BLaER1 (cell line): ENCODE results near the gene CITED4.

Experiments used
- H3K27ac ChIP-seq: shearing (Covaris generic); formaldehyde crosslinking; 2 replicates; pipeline ENCODE4 v1.8.1; 2022
- H3K27me3 ChIP-seq: shearing (Covaris generic); formaldehyde crosslinking; 2 replicates; pipeline ENCODE4 v1.8.1; 2022
- H3K36me3 ChIP-seq: shearing (Covaris generic); formaldehyde crosslinking; 2 replicates; pipeline ENCODE4 v1.8.1; 2022
- H3K4me1 ChIP-seq: shearing (Covaris generic); formaldehyde crosslinking; 2 replicates; pipeline ENCODE4 v1.8.1; 2022
- H3K4me2 ChIP-seq: shearing (Covaris generic); formaldehyde crosslinking; 2 replicates; pipeline ENCODE4 v1.8.1; 2022
- H3K4me3 ChIP-seq: shearing (Covaris generic); formaldehyde crosslinking; 2 replicates; pipeline ENCODE4 v1.8.1; 2022
- H3K9ac ChIP-seq: shearing (Covaris generic); formaldehyde crosslinking; 2 replicates; pipeline ENCODE4 v1.8.1; 2022
- H3K9me3 ChIP-seq: shearing (Covaris generic); formaldehyde crosslinking; 2 replicates; pipeline ENCODE4 v1.8.1; 2022
- H4K20me1 ChIP-seq: shearing (Covaris generic); formaldehyde crosslinking; 2 replicates; pipeline ENCODE4 v1.8.1; 2022
- Cebpa-rat ChIP-seq: shearing (Covaris generic); IDR thresholded peaks from 2 replicates; pipeline ENCODE4 v1.8.1; 2022

CITED4 gene

GRCh38 chr1:40887012-40887378, 24.8 kb upstream of the CITED4 start:
- no peaks in the 10 kb centered on the region for H3K36me3 ChIP-seq
- no peaks in the 10 kb centered on the region for H3K4me1 ChIP-seq
- no peak overlapping the region for H3K9ac ChIP-seq
- no peak overlapping the region for H3K27ac ChIP-seq
- peaks cover 15% of the 10 kb centered on the region; the same call in 1 of the 2 replicates for H3K9me3 ChIP-seq
- no peak for TF ChIP-seq Cebpa-rat
- no peak overlapping the region for H3K4me3 ChIP-seq
- H3K27me3 ChIP-seq, result peaks cover 8% of the 10 kb centered on the region
- no peaks in the 10 kb centered on the region for H4K20me1 ChIP-seq
- H3K4me2 ChIP-seq, result no peak overlapping the region

GRCh38 chr1:40886318-40887011, 24.3 kb upstream of the CITED4 start:
- Histone ChIP-seq H3K4me2 (no peak overlapping the region), H4K20me1 (no peaks in the 10 kb centered on the region), H3K9ac (no peak overlapping the region), H3K27ac (no peak overlapping the region), H3K9me3 (peaks cover 15% of the 10 kb centered on the region; the same call in 1 of the 2 replicates), H3K4me3 (no peak overlapping the region), H3K36me3 (no peaks in the 10 kb centered on the region), H3K4me1 (no peaks in the 10 kb centered on the region), H3K27me3 (peaks cover 8% of the 10 kb centered on the region)
- TF ChIP-seq Cebpa-rat, result no peak

- no peak overlapping the region for H3K9ac ChIP-seq
- H3K27me3 ChIP-seq, result peaks cover 8% of the 10 kb centered on the region
- no peak overlapping the region for H3K27ac ChIP-seq
- no peaks in the 10 kb centered on the region for H3K4me1 ChIP-seq
- H3K4me3 ChIP-seq, result no peak overlapping the region
- peaks cover 15% of the 10 kb centered on the region; the same call in 1 of the 2 replicates for H3K9me3 ChIP-seq
- no peak for TF ChIP-seq Cebpa-rat
- no peaks in the 10 kb centered on the region for H4K20me1 ChIP-seq
- H3K4me2 ChIP-seq, result no peak overlapping the region
- no peaks in the 10 kb centered on the region for H3K36me3 ChIP-seq
These were observed 22.1 kb upstream of the CITED4 start for GRCh38 chr1:40884055-40884795.

GRCh38 chr1:40880813-40881549, 18.8 kb upstream of the CITED4 start:
- Histone ChIP-seq H3K27me3 (peaks cover 8% of the 10 kb centered on the region), H3K4me3 (no peak overlapping the region), H3K4me2 (no peak overlapping the region), H3K9me3 (peaks cover 23% of the 10 kb centered on the region; the same call in 1 of the 2 replicates), H3K36me3 (no peaks in the 10 kb centered on the region), H4K20me1 (no peaks in the 10 kb centered on the region), H3K4me1 (peaks cover 21% of the 10 kb centered on the region), H3K9ac (no peak overlapping the region), H3K27ac (no peak overlapping the region)
- TF ChIP-seq Cebpa-rat, result no peak

- Histone ChIP-seq H3K36me3 (no peaks in the 10 kb centered on the region), H3K9ac (no peak overlapping the region), H3K4me1 (peaks cover 30% of the 10 kb centered on the region), H4K20me1 (no peaks in the 10 kb centered on the region), H3K27me3 (peaks cover 8% of the 10 kb centered on the region), H3K4me3 (no peak overlapping the region), H3K4me2 (no peak overlapping the region), H3K9me3 (peaks cover 26% of the 10 kb centered on the region; the same call in 1 of the 2 replicates), H3K27ac (no peak overlapping the region)
- no peak for TF ChIP-seq Cebpa-rat
These were observed 17.5 kb upstream of the CITED4 start for GRCh38 chr1:40879482-40880175.

GRCh38 chr1:40878906-40879305, 16.7 kb upstream of the CITED4 start:
- H3K27ac ChIP-seq, result no peak overlapping the region
- peaks cover 22% of the 10 kb centered on the region; the same call in 1 of the 2 replicates for H3K9me3 ChIP-seq
- H4K20me1 ChIP-seq, result no peaks in the 10 kb centered on the region
- H3K27me3 ChIP-seq, result peaks cover 4% of the 10 kb centered on the region
- no peak for TF ChIP-seq Cebpa-rat
- H3K9ac ChIP-seq, result no peak overlapping the region
- no peaks in the 10 kb centered on the region for H3K36me3 ChIP-seq
- H3K4me3 ChIP-seq, result no peak overlapping the region
- H3K4me1 ChIP-seq, result peaks cover 30% of the 10 kb centered on the region
- H3K4me2 ChIP-seq, result no peak overlapping the region

GRCh38 chr1:40877698-40878097, 15.5 kb upstream of the CITED4 start:
- no peaks in the 10 kb centered on the region for H3K36me3 ChIP-seq
- peak overlapping the region; percentile 33; the same call in 1 of the 2 replicates for H3K27ac ChIP-seq
- no peaks in the 10 kb centered on the region for H3K27me3 ChIP-seq
- H3K4me3 ChIP-seq, result no peak overlapping the region
- no peak for TF ChIP-seq Cebpa-rat
- H3K9me3 ChIP-seq, result peaks cover 11% of the 10 kb centered on the region; the same call in 1 of the 2 replicates
- peaks cover 30% of the 10 kb centered on the region for H3K4me1 ChIP-seq
- peak overlapping the region; percentile 58 for H3K4me2 ChIP-seq
- no peaks in the 10 kb centered on the region for H4K20me1 ChIP-seq
- no peak overlapping the region; the same call in 1 of the 2 replicates for H3K9ac ChIP-seq

GRCh38 chr1:40876891-40877290, 14.7 kb upstream of the CITED4 start:
- Histone ChIP-seq H4K20me1 (no peaks in the 10 kb centered on the region), H3K36me3 (no peaks in the 10 kb centered on the region), H3K27ac (0 out of 2 replicates have a peak overlapping the region, but pooled peaks have one; percentile 33), H3K4me1 (peaks cover 30% of the 10 kb centered on the region), H3K4me3 (no peak overlapping the region), H3K9ac (no peak overlapping the region), H3K27me3 (no peaks in the 10 kb centered on the region), H3K9me3 (peaks cover 10% of the 10 kb centered on the region; the same call in 1 of the 2 replicates), H3K4me2 (peak overlapping the region; percentile 58)
- no peak for TF ChIP-seq Cebpa-rat

- H4K20me1 ChIP-seq, result no peaks in the 10 kb centered on the region
- peaks cover 10% of the 10 kb centered on the region; the same call in 1 of the 2 replicates for H3K9me3 ChIP-seq
- H3K36me3 ChIP-seq, result no peaks in the 10 kb centered on the region
- no peak overlapping the region for H3K9ac ChIP-seq
- TF ChIP-seq Cebpa-rat, result no peak
- no peak overlapping the region for H3K4me2 ChIP-seq
- no peak overlapping the region for H3K4me3 ChIP-seq
- no peaks in the 10 kb centered on the region for H3K27me3 ChIP-seq
- H3K4me1 ChIP-seq, result peaks cover 30% of the 10 kb centered on the region
- no peak overlapping the region for H3K27ac ChIP-seq
These were observed 14.2 kb upstream of the CITED4 start for GRCh38 chr1:40876436-40876761.
